NCI-H345 treated with DMSO at 0.1 percent for 48 hours (cell line): ENCODE measurements around the gene FLCN.
"Not testable (repeated sequence)": the region's sequence is repeated elsewhere in the genome, so short reads cannot be mapped to it uniquely, and the experiment has no call there.

Source experiments
- DNase-seq: peaks from one replicate; lab custom pipeline; 2025; ENCODE audit not compliant: unreplicated experiment; lab: John Stamatoyannopoulos, UW

Gene FLCN

DNA sequence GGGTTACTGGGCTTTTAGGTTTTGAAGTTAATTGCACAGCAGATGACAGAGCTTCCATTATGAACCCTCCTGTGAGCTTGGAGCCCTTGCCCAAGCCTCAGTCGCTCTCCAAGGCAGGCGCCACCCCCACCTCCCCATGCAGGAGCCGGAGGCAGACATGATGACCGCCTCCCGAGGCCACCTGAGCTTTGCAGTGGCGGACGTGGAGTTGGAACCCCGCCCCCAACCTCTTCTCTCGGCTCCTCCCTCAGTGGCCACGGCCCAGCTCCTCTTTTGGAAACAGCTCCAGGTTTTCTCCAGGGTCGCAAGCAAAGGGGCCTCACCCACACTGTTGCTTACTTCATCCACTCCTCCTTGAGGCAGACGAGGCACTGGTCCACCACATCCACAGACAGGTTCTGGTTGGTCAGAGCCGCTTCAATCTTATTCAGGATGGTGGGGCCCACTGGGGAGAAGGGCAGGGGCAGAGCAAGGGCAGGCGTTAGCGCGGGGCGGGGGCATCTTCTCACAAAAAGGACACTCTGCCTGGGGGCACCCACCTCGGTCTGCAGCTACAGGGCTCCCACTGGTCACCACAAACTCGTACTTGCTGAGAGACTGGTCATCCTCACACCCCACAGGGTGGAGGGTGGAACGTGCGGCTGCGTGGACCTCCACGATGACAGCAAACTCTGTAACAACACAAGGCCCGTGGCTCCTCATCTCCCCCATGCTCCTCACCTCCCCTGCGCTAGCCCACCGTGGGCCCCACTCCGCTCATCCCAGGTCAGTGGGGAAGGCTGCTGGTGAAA, 22.1 kb downstream of the FLCN start:
- DNase-seq: no peak

DNA sequence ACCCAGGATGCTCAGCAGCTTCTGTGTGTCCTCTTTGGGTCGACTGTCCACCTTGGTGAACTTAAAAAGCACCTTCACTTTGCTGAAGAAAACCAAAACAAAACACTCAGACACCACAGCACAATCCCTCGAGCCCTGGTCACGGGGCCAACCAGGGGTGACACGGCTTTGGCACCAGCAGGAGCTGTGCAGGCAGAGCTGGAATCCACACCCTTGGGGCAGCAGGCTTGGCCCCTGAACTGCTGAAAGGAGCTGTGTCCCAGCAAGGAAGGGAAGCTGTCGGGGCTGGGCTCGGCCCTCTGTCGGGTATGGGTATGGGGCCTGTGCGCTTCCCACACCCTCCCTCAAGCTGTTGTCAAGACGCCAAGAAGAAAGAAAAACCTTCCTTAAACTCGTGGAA, 23.2 kb downstream of the FLCN start:
- no peak for DNase-seq

GRCh38 chr17:17207998-17208397, 29.0 kb downstream of the FLCN start:
- DNase-seq: no peak

DNA sequence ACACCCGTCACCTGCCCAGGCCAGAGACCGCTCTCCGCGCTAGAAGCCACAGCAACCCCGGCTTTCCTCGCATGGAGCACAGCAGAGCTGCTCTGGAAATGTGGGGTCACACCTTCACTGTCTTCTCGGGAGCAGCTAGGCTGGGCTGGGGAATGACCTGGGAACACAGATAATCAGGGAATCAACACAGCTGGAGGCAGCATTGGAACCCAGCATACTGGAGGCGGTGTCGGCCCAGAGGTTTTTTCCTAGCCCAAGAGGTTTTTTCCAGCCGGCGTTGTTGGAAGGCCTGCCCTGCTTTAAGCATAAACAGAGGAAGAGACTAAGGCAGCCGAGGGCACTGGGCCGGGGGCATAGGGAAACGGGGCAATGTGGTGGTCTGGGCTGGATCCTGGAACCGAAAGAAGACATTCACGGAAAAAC, 30.0 kb downstream of the FLCN start:
- no peak for DNase-seq

DNA sequence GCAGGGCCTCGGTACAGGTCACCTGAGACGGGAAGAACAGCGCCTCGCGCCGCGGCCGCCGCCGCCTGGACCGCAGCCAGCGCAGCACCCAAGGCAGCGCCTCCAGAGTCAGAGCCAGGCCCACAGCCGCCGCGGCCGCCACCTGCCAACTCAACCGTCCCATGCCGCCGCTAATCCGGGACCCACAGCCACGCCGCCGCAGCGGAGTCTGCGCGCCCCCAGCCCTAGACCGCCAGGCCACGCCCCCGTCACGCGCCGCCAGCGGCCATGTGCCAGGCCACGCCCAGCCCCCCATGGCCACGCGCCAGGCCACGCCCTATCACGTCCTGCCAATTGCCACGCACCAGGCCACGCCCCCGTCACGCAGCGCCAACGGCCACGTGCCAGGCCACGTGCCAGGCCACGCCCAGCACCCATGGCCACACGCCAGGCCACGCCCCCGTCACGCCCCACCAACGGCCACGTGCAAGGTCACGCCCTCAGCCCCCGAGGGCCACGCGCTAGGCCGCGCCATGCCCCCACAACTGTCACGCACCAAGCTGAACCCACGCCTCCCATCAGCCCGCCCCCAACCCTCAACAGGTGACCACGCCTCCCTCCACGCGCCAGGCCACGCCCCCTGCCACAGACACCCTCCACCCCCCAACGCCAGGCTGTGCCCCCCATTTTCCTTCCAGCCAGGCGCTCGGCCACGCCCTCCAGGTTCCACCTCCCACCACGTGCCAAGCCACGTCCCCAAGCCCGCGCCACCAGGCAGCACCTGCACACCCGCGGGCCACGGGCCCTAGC, 30.6 kb downstream of the FLCN start, which contains the start of gene PLD6:
TSS of gene PLD6 (minus strand) at position 210 of the 789 bp plus-strand sequence. CDS start at position 163, 47 bp downstream.
- DNase-seq: peak; percentile 56

GRCh38 chr17:17205368-17206123, 31.4 kb downstream of the FLCN start:
- DNase-seq: no peak

DNA sequence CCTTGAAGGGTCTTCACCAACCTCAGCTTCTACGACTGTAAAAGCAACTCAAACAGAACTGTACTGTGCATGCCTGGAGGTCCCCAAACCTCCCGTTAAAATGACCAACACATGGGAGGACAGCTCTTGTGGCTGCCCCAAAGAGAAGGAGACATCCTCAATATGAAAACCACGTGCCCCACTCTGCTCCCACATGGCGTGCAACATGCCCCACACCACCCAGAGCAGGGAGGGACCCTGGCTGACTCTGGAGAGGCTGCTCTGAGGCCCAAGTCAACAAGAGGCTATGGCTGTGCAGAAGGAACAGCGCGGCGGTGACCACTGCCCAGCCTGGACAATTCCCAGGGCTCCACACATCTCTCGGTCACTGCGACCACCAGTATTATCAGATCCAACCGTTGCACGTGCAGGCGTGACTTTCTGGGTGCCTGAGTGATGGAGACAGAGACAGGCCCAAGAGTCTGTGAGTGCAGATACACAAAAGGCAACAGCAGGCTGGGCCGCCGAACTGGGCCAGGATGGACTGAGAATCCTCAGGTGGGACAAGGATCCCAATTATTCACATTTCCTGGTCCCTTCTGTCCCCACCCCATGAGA, 32.2 kb downstream of the FLCN start:
- DNase-seq: no peak

GRCh38 chr17:17204041-17204591, 32.9 kb downstream of the FLCN start:
- DNase-seq: no peak

DNA sequence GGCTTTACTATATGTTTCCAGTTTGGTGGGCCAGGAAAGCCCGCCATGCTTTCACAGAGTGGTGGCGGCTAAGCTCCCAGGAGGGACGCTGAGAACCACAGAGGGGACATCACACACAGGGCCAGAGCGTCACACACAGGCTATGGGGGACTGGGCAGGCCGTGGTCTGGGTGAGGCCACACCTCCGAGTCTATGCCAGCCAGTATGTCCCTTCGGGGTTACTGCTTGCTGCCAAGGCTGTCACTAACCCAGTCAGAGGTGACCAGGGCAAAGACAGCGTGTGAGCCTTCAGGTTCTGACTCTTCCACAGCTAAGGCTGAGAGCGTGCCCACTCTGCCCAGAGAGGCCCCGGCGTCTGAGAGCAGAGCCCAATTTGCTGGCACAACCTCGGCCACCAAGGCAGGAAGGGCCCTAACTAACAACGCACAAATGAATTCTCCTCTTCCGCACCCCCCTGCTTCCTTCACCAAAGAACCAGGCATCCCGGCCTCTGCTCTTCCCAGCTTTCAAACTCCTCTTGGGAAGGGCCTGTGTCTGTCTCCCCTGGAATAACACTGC, 33.7 kb downstream of the FLCN start:
- no peak for DNase-seq

GRCh38 chr17:17201907-17202306, 35.1 kb downstream of the FLCN start:
- DNase-seq: no peak

DNA sequence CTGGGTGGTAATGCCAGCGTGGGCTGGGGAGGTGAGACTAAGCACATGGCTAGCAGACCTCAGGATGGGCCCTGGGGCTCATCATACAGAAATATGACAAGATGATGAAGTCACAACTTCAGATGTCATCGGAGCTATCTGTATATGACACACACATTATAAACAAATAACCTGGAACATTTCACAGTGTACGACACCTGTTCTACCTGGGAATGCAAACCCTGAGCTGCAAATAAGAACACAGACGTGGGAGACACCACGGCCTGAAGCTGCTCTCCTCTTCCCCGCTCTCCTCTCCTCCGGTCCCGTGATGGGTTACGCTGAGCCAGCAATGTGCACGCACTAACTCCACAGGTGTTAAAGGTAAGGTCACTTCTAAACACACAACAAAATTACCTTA, 35.7 kb downstream of the FLCN start:
- DNase-seq: no peak

DNA sequence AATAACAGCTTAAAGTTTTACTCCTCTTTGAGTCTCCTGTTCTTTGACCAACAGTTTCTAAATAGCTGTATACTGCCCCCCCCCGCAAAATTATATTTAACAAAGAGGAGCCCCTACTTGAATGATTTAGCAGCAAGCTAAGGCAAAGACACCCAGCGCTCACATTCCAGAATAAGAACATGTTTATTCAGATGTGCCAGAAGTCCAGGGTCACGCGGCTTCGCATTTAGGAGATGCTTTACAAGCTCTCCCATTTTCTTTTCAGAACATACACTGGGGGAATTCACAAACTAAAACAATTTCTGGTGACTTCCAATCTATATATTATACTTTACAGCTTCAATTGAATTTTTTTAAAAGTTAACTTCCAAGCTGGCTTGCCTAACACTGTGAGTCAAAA, 36.1 kb downstream of the FLCN start:
- DNase-seq: no peak

- no peak for DNase-seq
These were observed 36.7 kb downstream of the FLCN start for GRCh38 chr17:17200311-17200710.

- no peak for DNase-seq
These were observed 38.7 kb downstream of the FLCN start for GRCh38 chr17:17198281-17198680.

- DNase-seq: no peak
These were observed 40.2 kb downstream of the FLCN start for GRCh38 chr17:17196776-17197175.

DNA sequence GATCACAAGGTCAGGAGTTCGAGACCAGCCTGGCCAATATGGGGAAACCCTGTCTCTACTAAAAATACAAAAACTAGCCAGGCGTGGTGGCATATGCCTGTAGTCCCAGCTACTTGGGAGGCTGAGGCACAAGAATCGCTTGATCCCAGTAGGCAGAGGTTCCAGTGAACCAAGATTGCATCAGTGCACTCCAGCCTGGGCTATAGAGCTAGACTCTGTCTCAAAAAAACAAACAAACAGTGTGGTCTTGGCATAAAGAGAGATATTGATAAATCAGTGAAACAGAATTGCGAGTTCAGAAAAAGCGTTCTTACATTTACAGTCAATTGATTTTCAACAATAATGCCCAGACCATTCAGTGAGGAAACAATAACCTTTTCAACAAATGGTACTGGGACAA, 41.5 kb downstream of the FLCN start:
- not testable (repeated sequence) for DNase-seq

DNA sequence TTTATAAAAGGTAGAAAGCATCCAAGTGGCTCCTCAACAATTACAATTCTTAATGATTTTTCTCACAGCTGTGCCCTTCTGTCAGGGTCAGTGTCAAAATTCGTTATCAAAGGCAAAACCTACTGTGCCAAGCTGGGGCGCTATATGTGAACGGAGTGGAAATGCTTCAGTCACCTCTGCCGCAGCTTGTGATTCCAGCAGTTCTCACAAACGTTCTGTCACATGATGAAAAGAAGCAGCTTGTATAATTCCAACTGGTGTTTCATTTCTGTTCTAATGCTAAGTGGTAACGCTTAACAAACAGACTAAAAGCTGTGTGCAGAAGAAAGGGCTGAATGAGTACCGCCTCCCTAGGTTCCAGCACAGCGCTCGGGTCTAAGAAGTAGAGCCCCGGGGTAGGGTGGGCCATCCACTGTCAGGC, 45.0 kb downstream of the FLCN start:
- no peak for DNase-seq

DNA sequence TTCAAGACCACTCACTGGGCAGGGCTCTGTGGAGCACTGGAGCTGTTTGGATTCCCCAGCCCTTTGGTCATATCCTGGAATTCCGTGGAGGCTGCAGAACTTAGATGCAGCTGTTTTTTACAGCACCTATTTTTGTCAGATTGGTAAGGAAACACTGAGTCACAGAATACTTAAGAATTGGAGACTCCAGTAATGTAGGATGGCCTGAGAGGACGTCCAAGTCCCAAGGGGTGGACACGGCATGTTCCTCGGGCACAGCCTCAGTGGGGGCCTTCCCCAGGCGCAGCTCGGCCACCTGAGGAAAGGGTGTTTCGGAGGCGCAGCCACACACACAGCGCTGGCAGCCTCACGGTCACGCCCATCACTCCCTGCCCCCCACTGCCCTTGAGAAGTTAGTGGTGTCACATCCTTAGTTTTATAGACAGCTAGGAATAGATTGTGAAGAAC, 45.6 kb downstream of the FLCN start:
- no peak for DNase-seq

DNA sequence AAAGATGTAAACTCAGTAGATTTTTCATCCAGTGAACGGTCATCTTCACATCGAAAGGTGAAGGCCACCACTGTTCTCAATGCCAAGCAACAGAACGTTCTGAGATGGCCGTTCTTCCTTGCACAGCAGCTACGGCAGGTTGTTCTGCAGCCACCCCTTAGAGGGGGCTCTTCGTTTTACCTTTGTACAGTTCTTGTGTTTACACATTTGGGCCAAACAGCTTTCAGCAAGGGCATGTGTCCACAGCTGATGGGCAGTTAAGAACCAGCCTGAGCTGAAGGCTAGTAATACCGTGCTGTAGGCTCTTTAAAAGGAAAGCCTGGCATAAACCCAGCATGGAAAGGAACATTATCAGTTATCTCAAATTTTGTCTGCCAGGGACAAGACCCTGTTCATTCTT, 46.8 kb downstream of the FLCN start:
- no peak for DNase-seq

DNA sequence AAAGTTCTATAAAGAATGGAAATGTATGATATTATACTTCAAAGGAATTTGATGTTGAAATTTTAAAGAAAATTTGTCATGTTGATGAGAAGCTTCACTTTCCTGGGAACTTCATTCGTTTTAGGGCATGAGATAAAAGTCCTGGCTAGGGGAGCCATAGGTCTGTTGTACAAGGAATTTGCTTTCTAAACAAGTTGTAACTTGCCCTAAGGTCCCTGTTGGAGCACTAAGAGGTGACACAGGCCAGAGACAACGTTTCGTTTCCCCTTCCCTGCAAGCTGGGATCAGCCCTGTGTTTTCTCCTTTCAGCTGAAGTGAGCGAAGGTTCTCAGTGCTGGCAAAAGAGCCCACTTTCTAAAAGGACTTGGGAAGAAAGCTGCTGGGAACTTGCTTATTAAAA, 47.4 kb downstream of the FLCN start:
- DNase-seq: no peak
